Activated CD8-positive, alpha-beta memory T cell treated with anti-CD3 and anti-CD28 coated beads for 36 hours (primary cell): ENCODE measurements around the gene DHRS13. TPM values are rescaled to one million over a fixed set of nuclear protein-coding genes. Genes with fewer than 3 reads are reported as not detected.

Source experiments
- CTCF ChIA-PET: fragments of 350-600 bp; sonication (Branson Sonifier 250); formaldehyde crosslinking; loops from one replicate; lab custom pipeline; 2021; ENCODE audit warnings: antibody characterized with exemption; lab: Charles Lee
- POLR2A ChIA-PET: fragments of 350-600 bp; sonication (Branson Sonifier 250); formaldehyde crosslinking; loops from one replicate; lab custom pipeline; 2021; ENCODE audit warnings: antibody characterized with exemption; lab: Charles Lee
- total RNA-seq, 2 experiments: library from RNA; stranded (reverse); gene quantifications; one replicate each; pipeline ENCODE4 v1.2.3, GENCODE V29; 2021

The DHRS13 gene
- total RNA-seq, 2 experiments from 2014 or later: 33.6 to 34.3 TPM

GRCh38 chr17:28858801-28859355 is 44.0 kb downstream of the DHRS13 start:
- ChIA-PET POLR2A (interaction anchor here (0.5 kb wide), 2 partner anchors 147 to 1493 kb away, joined by 3 to 4 read pairs; partner anchors contain the start of gene PROCA1), CTCF (interaction anchor here (0.6 to 2.1 kb wide), 6 partner anchors 10 to 95 kb away, joined by 3 to 8 read pairs (median 4); partner anchors contain the start of gene DHRS13)

- ChIA-PET CTCF (interaction anchor here (0.6 to 2.1 kb wide), 4 partner anchors 9 to 104 kb away, joined by 3 to 8 read pairs (median 5); no protein-coding TSS in a partner anchor), POLR2A (no interaction called here)
Observed at GRCh38 chr17:28857905-28858800, 44.7 kb downstream of the DHRS13 start.

- POLR2A ChIA-PET: interaction anchor here (0.6 to 0.8 kb wide), 3 partner anchors 29 to 131 kb away, joined by 3 to 13 read pairs (median 4); no protein-coding TSS in a partner anchor
Observed at GRCh38 chr17:28856028-28856574, 46.8 kb downstream of the DHRS13 start.

GRCh38 chr17:28855336-28855679 is 47.6 kb downstream of the DHRS13 start:
- CTCF ChIA-PET: interaction anchor here (0.9 to 1.6 kb wide), 2 partner anchors 13 to 92 kb away, joined by 5 read pairs; partner anchors contain the start of gene FAM222B
- POLR2A ChIA-PET: interaction anchor here (0.8 kb wide), 2 partner anchors 41 to 130 kb away, joined by 3 to 4 read pairs; no protein-coding TSS in a partner anchor

More at GRCh38 chr17:28856028-28856574, 46.8 kb downstream of the DHRS13 start:
- CTCF ChIA-PET: interaction anchor here (0.6 to 1.6 kb wide), 4 partner anchors 14 to 111 kb away, joined by 3 to 5 read pairs (median 4); partner anchors contain the start of gene FAM222B

- ChIA-PET POLR2A (no interaction called here), CTCF (interaction anchor here (0.9 kb wide), 1 partner anchor 12 kb away, joined by 5 read pairs; the partner anchor contains the start of gene FAM222B)
Observed at GRCh38 chr17:28854457-28855335, 48.2 kb downstream of the DHRS13 start, which contains the start of gene ERAL1. TSS of gene ERAL1 (plus strand) at chr17:28855016. CDS start at chr17:28855035, 19 bp downstream.

GRCh38 chr17:28853295-28853694 is 49.6 kb downstream of the DHRS13 start:
- ChIA-PET CTCF (interaction anchor here (0.7 to 1.7 kb wide), 4 partner anchors 9 to 78 kb away, joined by 3 to 4 read pairs (median 4); no protein-coding TSS in a partner anchor), POLR2A (interaction anchor here (0.6 to 0.7 kb wide), 2 partner anchors 23 to 108 kb away, joined by 4 read pairs; no protein-coding TSS in a partner anchor)

- POLR2A ChIA-PET: interaction anchor here (1.0 kb wide), 1 partner anchor 48 kb away, joined by 3 read pairs; the partner anchor contains the start of gene FLOT2
- CTCF ChIA-PET: interaction anchor here (0.6 to 2.2 kb wide), 28 partner anchors 9 to 122 kb away, joined by 3 to 11 read pairs (median 4); partner anchors contain the start of gene DHRS13
Observed at GRCh38 chr17:28849281-28849680, 53.6 kb downstream of the DHRS13 start.

GRCh38 chr17:28848667-28849066 is 54.2 kb downstream of the DHRS13 start:
- CTCF ChIA-PET: interaction anchor here (0.6 to 2.2 kb wide), 28 partner anchors 9 to 202 kb away, joined by 3 to 11 read pairs (median 4); partner anchors contain the start of gene DHRS13

More at GRCh38 chr17:28848667-28849066, 54.2 kb downstream of the DHRS13 start:
- POLR2A ChIA-PET: interaction anchor here (1.0 kb wide), 1 partner anchor 49 kb away, joined by 3 read pairs; the partner anchor contains the start of gene FLOT2

Other genes starting within 250 kb of the DHRS13 start
- gene SDF2, start 241.2 kb downstream of the DHRS13 start, total RNA-seq: 10 to 100 TPM; 44.7 to 47.1 TPM
- gene SUPT6H, start 240.9 kb downstream of the DHRS13 start, total RNA-seq: 10 to 100 TPM; 81.7 to 82.6 TPM
- gene PROCA1, start 191.2 kb downstream of the DHRS13 start, total RNA-seq: 1 to 10 TPM; 3.9 to 4.8 TPM
- gene RAB34, start 185.2 kb downstream of the DHRS13 start, total RNA-seq: 10 to 100 TPM in 1 of 2 experiments, 1 to 10 TPM in 1; 8.5 to 11.7 TPM
- 1,000 to 10,000 TPM; 2,504 to 2,566 TPM for gene RPL23A, start 183.1 kb downstream of the DHRS13 start, total RNA-seq
- 10 to 100 TPM; 20.1 to 22.0 TPM for gene TLCD1, start 176.8 kb downstream of the DHRS13 start, total RNA-seq
- gene NEK8, start 174.3 kb downstream of the DHRS13 start, total RNA-seq: 1 to 10 TPM; 6.0 to 6.8 TPM
- gene TRAF4, start 159.1 kb downstream of the DHRS13 start, total RNA-seq: 100 to 1,000 TPM; 158 to 159 TPM
- 10 to 100 TPM; 20.1 to 20.3 TPM for gene FAM222B, start 60.3 kb downstream of the DHRS13 start, total RNA-seq
- 10 to 100 TPM; 72.3 to 76.4 TPM for gene ERAL1, start 48.1 kb downstream of the DHRS13 start, total RNA-seq
- gene FLOT2, start 5.3 kb downstream of the DHRS13 start, total RNA-seq: 10 to 100 TPM; 89.8 to 96.5 TPM
- 10 to 100 TPM; 47.4 to 48.5 TPM for gene PHF12, start 48.4 kb upstream of the DHRS13 start, total RNA-seq
- not detected for gene SEZ6, start 103.0 kb upstream of the DHRS13 start, total RNA-seq
- 1 to 10 TPM; 1.6 to 1.8 TPM for gene PIPOX, start 140.1 kb upstream of the DHRS13 start, total RNA-seq